ENCODE results near the gene MIX23. TPM values are rescaled to one million over a fixed set of nuclear protein-coding genes. Genes with fewer than 3 reads are reported as not detected.

MIX23 gene
- polyA plus RNA-seq, 3 donors: 3.9 to 8.2 (median 5.2) TPM

GRCh38 chr3:122391681-122392446 lies 8.8 kb upstream of the MIX23 start:
- Mint-ChIP-seq H3K4me3 (peak overlapping the region in 1 of 2 donors; percentile 4), H3K9me3 (no peaks in the 10 kb centered on the region), H3K27me3 (ENCODE audit: low read depth in 3 of 3) (peaks cover 0 to 2% (median 0%) of the 10 kb centered on the region in 3 donors), H3K27ac (no peak overlapping the region), H3K36me3 (peaks cover 0 to 1% of the 10 kb centered on the region in 2 donors), H3K4me1 (peaks cover 10% of the 10 kb centered on the region)
- no peaks in the 10 kb centered on the region for H3K36me3 ChIP-seq (replicated peaks in 1 of 2; ENCODE audit: control insufficient read depth in 1 of 2, insufficient read depth in 2 of 2, low read length in 2 of 2)
- intact Hi-C loops (cut with micrococcal nuclease): no loop called here
- H2AFZ ChIP-seq (ENCODE audit: insufficient read depth, low read depth, low read length, poor library complexity, severe bottlenecking): no peak overlapping the region
- H4K20me1 ChIP-seq (ENCODE audit: insufficient read depth, low read length): no peaks in the 10 kb centered on the region
- H3K4me1 ChIP-seq (ENCODE audit: control insufficient read depth in 1 of 2, insufficient read depth in 2 of 2, low read length in 2 of 2): peaks cover 0 to 4% of the 10 kb centered on the region in 2 donors
- no peak overlapping the region for H3K9ac ChIP-seq (ENCODE audit: insufficient read depth, low read length, poor library complexity, severe bottlenecking)
- no peak for DNase-seq
- no peaks in the 10 kb centered on the region for H3K79me2 ChIP-seq (ENCODE audit: insufficient read depth, low read length)
- no peak overlapping the region for H3K27ac ChIP-seq (ENCODE audit: low read depth in 1 of 2, low read length in 2 of 2)
- H3K27me3 ChIP-seq (ENCODE audit: control insufficient read depth in 2 of 2, insufficient read depth in 2 of 2, low read length in 2 of 2): no peaks in the 10 kb centered on the region
- 100% methylated on average over 1 of the region's 2 CpGs for WGBS (ENCODE audit: insufficient coverage)
- no peaks in the 10 kb centered on the region for H3K9me3 ChIP-seq (replicated peaks in 1 of 2; ENCODE audit: control insufficient read depth in 1 of 2, insufficient read depth in 1 of 2, low read length in 2 of 2)
- H3K4me3 ChIP-seq (replicated peaks in 1 of 3; ENCODE audit: low read depth in 2 of 3, low read length in 3 of 3): no peak overlapping the region
- no peak for TF ChIP-seq CTCF (IDR thresholded peaks at IDR 0.05)
- H3K4me2 ChIP-seq (replicated peaks; ENCODE audit: extremely low read depth, low read length, poor library complexity, severe bottlenecking): no peak overlapping the region

- H3K36me3 Mint-ChIP-seq: peaks cover 0 to 7% of the 10 kb centered on the region in 2 donors
- Histone ChIP-seq H4K20me1 (ENCODE audit: insufficient read depth, low read length) (no peaks in the 10 kb centered on the region), H3K4me2 (replicated peaks; ENCODE audit: extremely low read depth, low read length, poor library complexity, severe bottlenecking) (no peak overlapping the region), H3K36me3 (replicated peaks in 1 of 2; ENCODE audit: control insufficient read depth in 1 of 2, insufficient read depth in 2 of 2, low read length in 2 of 2) (no peaks in the 10 kb centered on the region), H3K9ac (ENCODE audit: insufficient read depth, low read length, poor library complexity, severe bottlenecking) (no peak overlapping the region), H3K79me2 (ENCODE audit: insufficient read depth, low read length) (no peaks in the 10 kb centered on the region), H3K4me3 (replicated peaks in 1 of 3; ENCODE audit: low read depth in 2 of 3, low read length in 3 of 3) (no peak overlapping the region), H3K9me3 (replicated peaks in 1 of 2; ENCODE audit: control insufficient read depth in 1 of 2, insufficient read depth in 1 of 2, low read length in 2 of 2) (no peaks in the 10 kb centered on the region), H3K27ac (ENCODE audit: low read depth in 1 of 2, low read length in 2 of 2) (no peak overlapping the region), H3K4me1 (ENCODE audit: control insufficient read depth in 1 of 2, insufficient read depth in 2 of 2, low read length in 2 of 2) (peaks cover 0 to 4% of the 10 kb centered on the region in 2 donors), H2AFZ (ENCODE audit: insufficient read depth, low read depth, low read length, poor library complexity, severe bottlenecking) (no peak overlapping the region), H3K27me3 (ENCODE audit: control insufficient read depth in 2 of 2, insufficient read depth in 2 of 2, low read length in 2 of 2) (no peaks in the 10 kb centered on the region)
- no peak for TF ChIP-seq CTCF (IDR thresholded peaks at IDR 0.05)
- intact Hi-C loops (cut with micrococcal nuclease): no loop called here
- H3K9me3 Mint-ChIP-seq: no peaks in the 10 kb centered on the region
- no peak overlapping the region for H3K27ac Mint-ChIP-seq
- no peak overlapping the region for H3K4me3 Mint-ChIP-seq
- H3K27me3 Mint-ChIP-seq (ENCODE audit: low read depth in 3 of 3): peaks cover 0 to 2% (median 0%) of the 10 kb centered on the region in 3 donors
- no peak for DNase-seq
- 100% methylated on average over 1 of the region's 4 CpGs for WGBS (ENCODE audit: insufficient coverage)
- H3K4me1 Mint-ChIP-seq: peaks cover 9% of the 10 kb centered on the region
These were observed 7.6 kb upstream of the MIX23 start for GRCh38 chr3:122390665-122391064.

Measured in CD14-positive monocyte (primary cell).